ENCODE measurements around the gene MS4A15. TPM values are rescaled to one million over a fixed set of nuclear protein-coding genes. Genes with fewer than 3 reads are reported as not detected.

MS4A15 gene
- total and polyA plus RNA-seq, 9 of the 15 experiments (the other 6 are each of a cell fraction or from before 2014, with no cell fraction given), result not detected

DNA sequence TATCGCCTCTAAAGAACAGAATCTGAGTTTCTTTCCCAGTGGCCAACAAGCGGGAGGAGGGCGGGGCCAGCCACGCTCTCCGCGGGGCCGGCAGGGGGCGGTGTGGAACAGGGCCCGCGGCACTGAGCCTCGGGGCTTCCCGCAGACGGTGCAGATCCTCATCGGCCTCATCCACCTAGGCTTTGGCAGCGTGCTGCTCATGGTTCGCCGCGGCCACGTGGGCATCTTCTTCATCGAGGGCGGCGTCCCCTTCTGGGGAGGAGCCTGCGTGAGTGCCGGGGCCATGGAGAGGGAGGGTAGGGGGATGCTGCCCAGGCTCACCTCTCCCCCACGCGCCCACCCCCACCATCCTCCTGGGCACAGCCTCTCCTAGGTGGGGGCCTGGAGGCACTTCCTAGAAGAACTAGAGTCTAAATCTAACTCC, 10.7 kb downstream of the MS4A15 start:
- Histone ChIP-seq H3K36me3 (ENCODE audit: control insufficient read depth, insufficient read depth, low read length) (no peaks in the 10 kb centered on the region), H3K79me2 (ENCODE audit: control insufficient read depth, insufficient read depth, low read length) (no peaks in the 10 kb centered on the region), H3K27me3 (ENCODE audit: control insufficient read depth in 2 of 2, insufficient read depth in 2 of 2, low read length in 2 of 2) (peaks cover 39 to 76% of the 10 kb centered on the region in 2 experiments), H2AFZ (ENCODE audit: low read depth, low read length) (no peak overlapping the region), H3K4me3 (no peak overlapping the region), H3K9me1 (ENCODE audit: control insufficient read depth, insufficient read depth, low read length) (no peaks in the 10 kb centered on the region), H3K4me2 (ENCODE audit: insufficient read depth, low read length) (no peak overlapping the region), H4K20me1 (replicated peaks; ENCODE audit: control insufficient read depth, insufficient read depth, low read length) (peaks cover 6% of the 10 kb centered on the region; the same call in 1 of the 2 replicates), H3K27ac (ENCODE audit: extremely low read depth, low read depth, low read length) (no peak overlapping the region), H3K4me1 (replicated peaks in 1 of 2; ENCODE audit: control insufficient read depth in 2 of 2, insufficient read depth in 2 of 2, low read length in 2 of 2) (peaks cover 0 to 10% of the 10 kb centered on the region in 2 experiments; a peak in 1 of 5 replicates), H3K9ac (ENCODE audit: insufficient read depth in 1 of 2, low read depth in 2 of 2, low read length in 2 of 2) (no peak overlapping the region), H3K9me3 (replicated peaks; ENCODE audit: control insufficient read depth, insufficient read depth, low read depth, low read length) (no peaks in the 10 kb centered on the region)
- in situ Hi-C loops (cut with MboI) (no loop called here), intact Hi-C loops (cut with micrococcal nuclease) (no loop called here)
- BruUV-seq (replicated peaks), result no TSS peak
- no peak for FAIRE-seq
- POLR2A ChIA-PET, result interaction anchor here (1.5 kb wide), 1 partner anchor 32 kb away, joined by 3 read pairs; no protein-coding TSS in a partner anchor
- 2% methylated on average over 19 of the region's 26 CpGs for WGBS (ENCODE audit: insufficient coverage, low coverage, missing lambda C conversion rate)
- CTCF ChIA-PET (ENCODE audit: low intra/inter-chr PET ratio), result interaction anchor here (1.1 kb wide), 1 partner anchor 8 kb away, joined by 3 read pairs; no protein-coding TSS in a partner anchor
- peak; percentile 66 to 91 (median 87) for DNase-seq (ENCODE audit: extremely low read depth in 1 of 4, low spot score in 3 of 4)
- ATAC-seq, result peak; percentile 96
- TF ChIP-seq ZNF121 (CRISPR knock-in tag; conservative IDR thresholded peaks at IDR 0.05) (no peak), HCFC1 (IDR thresholded peaks at IDR 0.05; ENCODE audit: low read depth, low read length) (0 out of 2 replicates have a peak, but pooled peaks have one; percentile 11), CXXC5 (CRISPR knock-in tag; IDR thresholded peaks at IDR 0.05) (peak; percentile 43; the same call in 1 of the 2 replicates), JUND (IDR thresholded peaks at IDR 0.05; ENCODE audit: borderline replicate concordance, low read depth, low read length) (0 out of 2 replicates have a peak, but pooled peaks have one; percentile 16), JUND (tag; IDR thresholded peaks at IDR 0.05; ENCODE audit: borderline replicate concordance, low read depth, low read length) (no peak), SMARCE1 (IDR thresholded peaks at IDR 0.05) (0 out of 2 replicates have a peak, but pooled peaks have one; percentile 16), RAD21 (CRISPR knock-in tag; conservative IDR thresholded peaks at IDR 0.05 in 1 of 2, IDR thresholded peaks at IDR 0.05 in 1 of 2) (peak in 1 of 2 experiments; percentile 37; a peak in 1 of 4 replicates)
- TF ChIP-seq, protein P1, sequence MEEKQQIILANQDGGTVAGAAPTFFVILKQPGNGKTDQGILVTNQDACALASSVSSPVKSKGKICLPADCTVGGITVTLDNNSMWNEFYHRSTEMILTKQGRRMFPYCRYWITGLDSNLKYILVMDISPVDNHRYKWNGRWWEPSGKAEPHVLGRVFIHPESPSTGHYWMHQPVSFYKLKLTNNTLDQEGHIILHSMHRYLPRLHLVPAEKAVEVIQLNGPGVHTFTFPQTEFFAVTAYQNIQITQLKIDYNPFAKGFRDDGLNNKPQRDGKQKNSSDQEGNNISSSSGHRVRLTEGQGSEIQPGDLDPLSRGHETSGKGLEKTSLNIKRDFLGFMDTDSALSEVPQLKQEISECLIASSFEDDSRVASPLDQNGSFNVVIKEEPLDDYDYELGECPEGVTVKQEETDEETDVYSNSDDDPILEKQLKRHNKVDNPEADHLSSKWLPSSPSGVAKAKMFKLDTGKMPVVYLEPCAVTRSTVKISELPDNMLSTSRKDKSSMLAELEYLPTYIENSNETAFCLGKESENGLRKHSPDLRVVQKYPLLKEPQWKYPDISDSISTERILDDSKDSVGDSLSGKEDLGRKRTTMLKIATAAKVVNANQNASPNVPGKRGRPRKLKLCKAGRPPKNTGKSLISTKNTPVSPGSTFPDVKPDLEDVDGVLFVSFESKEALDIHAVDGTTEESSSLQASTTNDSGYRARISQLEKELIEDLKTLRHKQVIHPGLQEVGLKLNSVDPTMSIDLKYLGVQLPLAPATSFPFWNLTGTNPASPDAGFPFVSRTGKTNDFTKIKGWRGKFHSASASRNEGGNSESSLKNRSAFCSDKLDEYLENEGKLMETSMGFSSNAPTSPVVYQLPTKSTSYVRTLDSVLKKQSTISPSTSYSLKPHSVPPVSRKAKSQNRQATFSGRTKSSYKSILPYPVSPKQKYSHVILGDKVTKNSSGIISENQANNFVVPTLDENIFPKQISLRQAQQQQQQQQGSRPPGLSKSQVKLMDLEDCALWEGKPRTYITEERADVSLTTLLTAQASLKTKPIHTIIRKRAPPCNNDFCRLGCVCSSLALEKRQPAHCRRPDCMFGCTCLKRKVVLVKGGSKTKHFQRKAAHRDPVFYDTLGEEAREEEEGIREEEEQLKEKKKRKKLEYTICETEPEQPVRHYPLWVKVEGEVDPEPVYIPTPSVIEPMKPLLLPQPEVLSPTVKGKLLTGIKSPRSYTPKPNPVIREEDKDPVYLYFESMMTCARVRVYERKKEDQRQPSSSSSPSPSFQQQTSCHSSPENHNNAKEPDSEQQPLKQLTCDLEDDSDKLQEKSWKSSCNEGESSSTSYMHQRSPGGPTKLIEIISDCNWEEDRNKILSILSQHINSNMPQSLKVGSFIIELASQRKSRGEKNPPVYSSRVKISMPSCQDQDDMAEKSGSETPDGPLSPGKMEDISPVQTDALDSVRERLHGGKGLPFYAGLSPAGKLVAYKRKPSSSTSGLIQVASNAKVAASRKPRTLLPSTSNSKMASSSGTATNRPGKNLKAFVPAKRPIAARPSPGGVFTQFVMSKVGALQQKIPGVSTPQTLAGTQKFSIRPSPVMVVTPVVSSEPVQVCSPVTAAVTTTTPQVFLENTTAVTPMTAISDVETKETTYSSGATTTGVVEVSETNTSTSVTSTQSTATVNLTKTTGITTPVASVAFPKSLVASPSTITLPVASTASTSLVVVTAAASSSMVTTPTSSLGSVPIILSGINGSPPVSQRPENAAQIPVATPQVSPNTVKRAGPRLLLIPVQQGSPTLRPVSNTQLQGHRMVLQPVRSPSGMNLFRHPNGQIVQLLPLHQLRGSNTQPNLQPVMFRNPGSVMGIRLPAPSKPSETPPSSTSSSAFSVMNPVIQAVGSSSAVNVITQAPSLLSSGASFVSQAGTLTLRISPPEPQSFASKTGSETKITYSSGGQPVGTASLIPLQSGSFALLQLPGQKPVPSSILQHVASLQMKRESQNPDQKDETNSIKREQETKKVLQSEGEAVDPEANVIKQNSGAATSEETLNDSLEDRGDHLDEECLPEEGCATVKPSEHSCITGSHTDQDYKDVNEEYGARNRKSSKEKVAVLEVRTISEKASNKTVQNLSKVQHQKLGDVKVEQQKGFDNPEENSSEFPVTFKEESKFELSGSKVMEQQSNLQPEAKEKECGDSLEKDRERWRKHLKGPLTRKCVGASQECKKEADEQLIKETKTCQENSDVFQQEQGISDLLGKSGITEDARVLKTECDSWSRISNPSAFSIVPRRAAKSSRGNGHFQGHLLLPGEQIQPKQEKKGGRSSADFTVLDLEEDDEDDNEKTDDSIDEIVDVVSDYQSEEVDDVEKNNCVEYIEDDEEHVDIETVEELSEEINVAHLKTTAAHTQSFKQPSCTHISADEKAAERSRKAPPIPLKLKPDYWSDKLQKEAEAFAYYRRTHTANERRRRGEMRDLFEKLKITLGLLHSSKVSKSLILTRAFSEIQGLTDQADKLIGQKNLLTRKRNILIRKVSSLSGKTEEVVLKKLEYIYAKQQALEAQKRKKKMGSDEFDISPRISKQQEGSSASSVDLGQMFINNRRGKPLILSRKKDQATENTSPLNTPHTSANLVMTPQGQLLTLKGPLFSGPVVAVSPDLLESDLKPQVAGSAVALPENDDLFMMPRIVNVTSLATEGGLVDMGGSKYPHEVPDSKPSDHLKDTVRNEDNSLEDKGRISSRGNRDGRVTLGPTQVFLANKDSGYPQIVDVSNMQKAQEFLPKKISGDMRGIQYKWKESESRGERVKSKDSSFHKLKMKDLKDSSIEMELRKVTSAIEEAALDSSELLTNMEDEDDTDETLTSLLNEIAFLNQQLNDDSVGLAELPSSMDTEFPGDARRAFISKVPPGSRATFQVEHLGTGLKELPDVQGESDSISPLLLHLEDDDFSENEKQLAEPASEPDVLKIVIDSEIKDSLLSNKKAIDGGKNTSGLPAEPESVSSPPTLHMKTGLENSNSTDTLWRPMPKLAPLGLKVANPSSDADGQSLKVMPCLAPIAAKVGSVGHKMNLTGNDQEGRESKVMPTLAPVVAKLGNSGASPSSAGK (IDR thresholded peaks at IDR 0.05), result peak; percentile 74
- TF ChIP-seq, protein P2, sequence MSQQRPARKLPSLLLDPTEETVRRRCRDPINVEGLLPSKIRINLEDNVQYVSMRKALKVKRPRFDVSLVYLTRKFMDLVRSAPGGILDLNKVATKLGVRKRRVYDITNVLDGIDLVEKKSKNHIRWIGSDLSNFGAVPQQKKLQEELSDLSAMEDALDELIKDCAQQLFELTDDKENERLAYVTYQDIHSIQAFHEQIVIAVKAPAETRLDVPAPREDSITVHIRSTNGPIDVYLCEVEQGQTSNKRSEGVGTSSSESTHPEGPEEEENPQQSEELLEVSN (IDR thresholded peaks at IDR 0.05; ENCODE audit: borderline replicate concordance in 1 of 2, extremely low read depth in 1 of 2, insufficient read depth in 1 of 2, insufficient read length in 1 of 2, low read depth in 1 of 2, low read length in 1 of 2, poor library complexity in 1 of 2, severe bottlenecking in 1 of 2), result peak; percentile 49 to 82

Data from K562 (cell line).